ENCODE measurements around the gene CPED1.

CPED1 gene

GRCh38 chr7:120966961-120967360 lies 21.6 kb upstream of the CPED1 start:
- no peak for TF ChIP-seq SIN3A (IDR thresholded peaks at IDR 0.05; ENCODE audit: borderline replicate concordance, insufficient read depth, low read length)
- TF ChIP-seq TAF1 (IDR thresholded peaks at IDR 0.05; ENCODE audit: borderline replicate concordance, insufficient read depth, low read length) = no peak
- TF ChIP-seq REST (IDR thresholded peaks at IDR 0.05; ENCODE audit: insufficient read depth in 1 of 2, low read depth in 2 of 2, low read length in 2 of 2) = no peak
- TF ChIP-seq POLR2AphosphoS5 (IDR thresholded peaks at IDR 0.05; ENCODE audit: low read depth, low read length) = no peak
- TF ChIP-seq FOXP2 (optimal IDR thresholded peaks at IDR 0.05; ENCODE audit: borderline replicate concordance, extremely low read depth, extremely low read length, insufficient read depth) = no peak

GRCh38 chr7:120973849-120974248 lies 14.7 kb upstream of the CPED1 start:
- TF ChIP-seq POLR2AphosphoS5 (IDR thresholded peaks at IDR 0.05; ENCODE audit: low read depth, low read length) = no peak
- no peak for TF ChIP-seq REST (IDR thresholded peaks at IDR 0.05; ENCODE audit: insufficient read depth in 1 of 2, low read depth in 2 of 2, low read length in 2 of 2)

- TF ChIP-seq POLR2AphosphoS5 (IDR thresholded peaks at IDR 0.05; ENCODE audit: low read depth, low read length) = no peak
- no peak for TF ChIP-seq TAF1 (IDR thresholded peaks at IDR 0.05; ENCODE audit: borderline replicate concordance, insufficient read depth, low read length)
- TF ChIP-seq FOXP2 (optimal IDR thresholded peaks at IDR 0.05; ENCODE audit: borderline replicate concordance, extremely low read depth, extremely low read length, insufficient read depth) = no peak
- TF ChIP-seq SIN3A (IDR thresholded peaks at IDR 0.05; ENCODE audit: borderline replicate concordance, insufficient read depth, low read length) = no peak
- no peak for TF ChIP-seq REST (IDR thresholded peaks at IDR 0.05; ENCODE audit: insufficient read depth in 1 of 2, low read depth in 2 of 2, low read length in 2 of 2)
Observed at GRCh38 chr7:120979765-120980499, 8.6 kb upstream of the CPED1 start.

GRCh38 chr7:120981117-120981516 lies 7.4 kb upstream of the CPED1 start:
- no peak for TF ChIP-seq SIN3A (IDR thresholded peaks at IDR 0.05; ENCODE audit: borderline replicate concordance, insufficient read depth, low read length)

GRCh38 chr7:120981888-120982615 lies 6.5 kb upstream of the CPED1 start:
- no peak for TF ChIP-seq TAF1 (IDR thresholded peaks at IDR 0.05; ENCODE audit: borderline replicate concordance, insufficient read depth, low read length)
- TF ChIP-seq POLR2AphosphoS5 (IDR thresholded peaks at IDR 0.05; ENCODE audit: low read depth, low read length) = no peak
- TF ChIP-seq FOXP2 (optimal IDR thresholded peaks at IDR 0.05; ENCODE audit: borderline replicate concordance, extremely low read depth, extremely low read length, insufficient read depth) = no peak
- no peak for TF ChIP-seq SIN3A (IDR thresholded peaks at IDR 0.05; ENCODE audit: borderline replicate concordance, insufficient read depth, low read length)
- no peak for TF ChIP-seq REST (IDR thresholded peaks at IDR 0.05; ENCODE audit: insufficient read depth in 1 of 2, low read depth in 2 of 2, low read length in 2 of 2)
